OCI-LY3 (cell line): Measurements from ENCODE around the gene MGAT4B.

Experiments used
- H2AFZ ChIP-seq: fragments of 200-600, 300-600 bp; shearing (Covaris generic); 2 replicates; pipeline ENCODE4 v1.6.0; 2014; ENCODE audit warnings: antibody characterized with exemption, low read depth, low read length
- H3K27ac ChIP-seq: fragments of 200-600, 300-600 bp; sonication (generic); 2 replicates; pipeline ENCODE4 v1.5.1; 2014; ENCODE audit warnings: mild to moderate bottlenecking, low read length, moderate library complexity, mixed read lengths
- H3K27me3 ChIP-seq: fragments of 200-600, 300-600 bp; sonication (generic); 2 replicates; pipeline ENCODE4 v1.6.1; 2014; ENCODE audit warnings: low read depth, low read length, mixed read lengths
- H3K36me3 ChIP-seq: fragments of 200-600, 300-600 bp; sonication (generic); replicated peaks from 2 replicates; pipeline ENCODE3; 2014; ENCODE audit warnings: low read depth, low read length, mixed read lengths
- H3K4me1 ChIP-seq: fragments of 300-600, 200-600 bp; sonication (generic); 2 replicates; pipeline ENCODE4 v1.6.1; 2014; ENCODE audit warnings: low read length, mixed read lengths
- H3K4me2 ChIP-seq: fragments of 200-600, 300-600 bp; sonication (generic); 2 replicates; pipeline ENCODE4 v1.6.1; 2014; ENCODE audit warnings: low read length, mixed read lengths
- H3K4me3 ChIP-seq: fragments of 300-600, 200-600 bp; sonication (generic); 2 replicates; pipeline ENCODE4 v1.5.1; 2014; ENCODE audit warnings: antibody characterized with exemption, mild to moderate bottlenecking, low read length, moderate library complexity
- H3K79me2 ChIP-seq: fragments of 300-600, 200-600 bp; shearing (Covaris generic); 2 replicates; pipeline ENCODE4 v1.6.1; 2014; ENCODE audit warnings: mild to moderate bottlenecking, low read length, mixed read lengths
- H3K9ac ChIP-seq: fragments of 300-600, 200-600 bp; shearing (Covaris generic); 2 replicates; pipeline ENCODE4 v1.6.0; 2014; ENCODE audit warnings: mild to moderate bottlenecking, low read length, moderate library complexity
- H3K9me3 ChIP-seq: fragments of 200-600, 300-600 bp; shearing (Covaris generic); 2 replicates; pipeline ENCODE4 v1.6.1; 2014; ENCODE audit warnings: low read length, mixed read lengths; ENCODE audit not compliant: insufficient read depth
- H4K20me1 ChIP-seq: fragments of 200-600, 300-600 bp; sonication (generic); 2 replicates; pipeline ENCODE4 v1.6.1; 2016; ENCODE audit warnings: low read length, mixed read lengths; ENCODE audit not compliant: insufficient read depth
- EZH2phosphoT487 ChIP-seq: fragments of 200-600 bp; shearing (Covaris generic); IDR thresholded peaks from 2 replicates; pipeline ENCODE4 v1.6.1; 2018; ENCODE audit warnings: antibody characterized with exemption, mixed run types, low read depth
- TF ChIP-seq, protein P1 (sequence below): fragments of 200-600, 300-600 bp; sonication (generic); IDR thresholded peaks from 2 replicates; pipeline ENCODE4 v1.5.1; 2014; ENCODE audit warnings: antibody characterized with exemption, low read length, low read depth

MGAT4B gene

DNA sequence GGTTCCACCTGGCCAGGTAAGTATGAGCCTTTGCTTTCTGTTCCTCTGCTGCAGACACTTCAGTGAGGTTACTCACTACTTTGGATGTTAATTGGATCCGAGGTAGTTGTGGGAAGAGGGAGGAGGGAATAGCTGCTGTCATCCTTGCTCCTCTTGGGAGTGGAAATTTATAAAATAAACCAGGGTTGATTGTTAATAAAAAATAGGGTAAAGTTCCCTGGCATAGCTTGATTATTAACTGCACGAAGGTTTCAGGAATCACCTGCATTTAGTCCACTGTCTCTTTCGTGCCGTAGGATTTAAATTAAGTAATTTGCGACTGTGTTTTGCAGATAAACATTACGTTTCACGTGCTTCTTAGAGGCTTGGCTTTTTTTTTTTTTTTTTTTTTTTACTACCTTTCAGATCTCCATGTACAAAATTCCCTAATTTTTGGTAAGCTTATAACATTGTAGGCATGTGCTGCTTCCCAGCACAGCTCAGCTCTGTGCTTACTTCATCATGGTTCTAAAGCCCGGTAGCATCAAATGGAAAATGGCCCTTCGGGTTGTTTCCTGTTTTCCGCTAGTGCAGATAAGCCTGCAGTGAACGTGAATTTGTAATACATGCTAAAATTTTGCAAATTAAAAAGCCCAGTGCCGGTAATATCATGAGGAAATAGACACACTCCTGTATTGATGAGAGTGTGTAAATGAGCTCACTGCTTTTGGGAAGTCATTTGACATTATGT is 39.8 kb downstream of the MGAT4B start:
- no peak overlapping the region for H3K4me2 ChIP-seq
- peaks cover 43% of the 10 kb centered on the region for H4K20me1 ChIP-seq
- no peak overlapping the region for H3K27ac ChIP-seq
- TF ChIP-seq, protein P1, sequence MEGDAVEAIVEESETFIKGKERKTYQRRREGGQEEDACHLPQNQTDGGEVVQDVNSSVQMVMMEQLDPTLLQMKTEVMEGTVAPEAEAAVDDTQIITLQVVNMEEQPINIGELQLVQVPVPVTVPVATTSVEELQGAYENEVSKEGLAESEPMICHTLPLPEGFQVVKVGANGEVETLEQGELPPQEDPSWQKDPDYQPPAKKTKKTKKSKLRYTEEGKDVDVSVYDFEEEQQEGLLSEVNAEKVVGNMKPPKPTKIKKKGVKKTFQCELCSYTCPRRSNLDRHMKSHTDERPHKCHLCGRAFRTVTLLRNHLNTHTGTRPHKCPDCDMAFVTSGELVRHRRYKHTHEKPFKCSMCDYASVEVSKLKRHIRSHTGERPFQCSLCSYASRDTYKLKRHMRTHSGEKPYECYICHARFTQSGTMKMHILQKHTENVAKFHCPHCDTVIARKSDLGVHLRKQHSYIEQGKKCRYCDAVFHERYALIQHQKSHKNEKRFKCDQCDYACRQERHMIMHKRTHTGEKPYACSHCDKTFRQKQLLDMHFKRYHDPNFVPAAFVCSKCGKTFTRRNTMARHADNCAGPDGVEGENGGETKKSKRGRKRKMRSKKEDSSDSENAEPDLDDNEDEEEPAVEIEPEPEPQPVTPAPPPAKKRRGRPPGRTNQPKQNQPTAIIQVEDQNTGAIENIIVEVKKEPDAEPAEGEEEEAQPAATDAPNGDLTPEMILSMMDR = no peak
- no peak for TF ChIP-seq EZH2phosphoT487
- H3K9ac ChIP-seq = no peak overlapping the region
- H3K27me3 ChIP-seq = no peaks in the 10 kb centered on the region
- peaks cover 59% of the 10 kb centered on the region for H3K79me2 ChIP-seq
- no peak overlapping the region for H2AFZ ChIP-seq
- H3K4me1 ChIP-seq = peaks cover 17% of the 10 kb centered on the region
- no peaks in the 10 kb centered on the region for H3K9me3 ChIP-seq
- H3K4me3 ChIP-seq = no peak overlapping the region
- H3K36me3 ChIP-seq = peaks cover 53% of the 10 kb centered on the region

DNA sequence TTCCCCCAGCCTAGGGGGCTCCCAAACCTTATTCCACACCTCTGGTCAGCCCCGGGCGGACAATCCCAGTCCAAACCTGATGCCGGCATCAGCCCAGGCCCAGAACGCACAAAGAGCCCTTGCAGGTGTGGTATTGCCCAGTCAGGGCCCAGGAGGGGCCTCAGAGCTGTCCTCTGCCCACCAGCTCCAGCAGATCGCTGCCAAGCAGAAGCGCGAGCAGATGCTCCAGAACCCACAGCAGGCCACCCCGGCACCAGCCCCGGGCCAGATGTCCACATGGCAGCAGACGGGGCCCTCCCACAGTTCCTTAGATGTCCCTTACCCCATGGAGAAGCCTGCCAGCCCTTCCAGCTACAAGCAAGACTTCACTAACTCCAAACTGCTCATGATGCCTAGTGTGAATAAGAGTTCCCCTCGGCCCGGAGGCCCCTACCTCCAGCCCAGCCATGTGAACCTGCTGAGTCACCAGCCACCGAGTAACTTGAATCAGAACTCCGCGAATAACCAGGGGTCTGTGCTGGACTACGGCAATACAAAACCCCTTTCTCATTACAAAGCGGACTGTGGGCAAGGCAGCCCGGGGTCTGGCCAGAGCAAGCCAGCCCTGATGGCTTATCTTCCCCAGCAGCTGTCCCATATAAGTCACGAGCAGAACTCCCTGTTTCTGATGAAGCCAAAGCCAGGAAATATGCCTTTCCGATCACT is 40.5 kb downstream of the MGAT4B start:
- peaks cover 46% of the 10 kb centered on the region for H3K36me3 ChIP-seq
- no peak overlapping the region for H2AFZ ChIP-seq
- peaks cover 24% of the 10 kb centered on the region for H3K4me1 ChIP-seq
- peaks cover 45% of the 10 kb centered on the region for H4K20me1 ChIP-seq
- H3K27me3 ChIP-seq = no peaks in the 10 kb centered on the region
- no peak overlapping the region for H3K4me3 ChIP-seq
- H3K79me2 ChIP-seq = peaks cover 66% of the 10 kb centered on the region
- no peak overlapping the region for H3K9ac ChIP-seq
- H3K4me2 ChIP-seq = no peak overlapping the region
- no peaks in the 10 kb centered on the region for H3K9me3 ChIP-seq
- H3K27ac ChIP-seq = no peak overlapping the region
- TF ChIP-seq, protein P1 = no peak
- no peak for TF ChIP-seq EZH2phosphoT487

DNA sequence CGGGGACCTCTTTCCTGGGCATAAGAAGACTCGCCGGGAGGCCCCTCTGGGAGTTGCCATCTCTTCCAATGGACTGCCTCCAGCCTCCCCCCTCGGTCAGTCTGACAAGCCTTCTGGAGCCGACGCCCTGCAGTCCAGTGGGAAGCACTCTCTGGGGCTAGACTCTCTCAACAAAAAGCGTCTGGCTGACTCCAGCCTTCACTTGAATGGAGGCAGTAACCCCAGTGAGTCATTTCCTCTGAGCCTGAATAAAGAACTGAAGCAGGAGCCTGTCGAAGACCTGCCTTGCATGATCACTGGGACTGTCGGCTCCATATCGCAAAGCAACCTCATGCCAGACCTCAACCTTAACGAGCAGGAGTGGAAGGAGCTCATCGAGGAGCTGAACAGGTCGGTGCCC is 41.3 kb downstream of the MGAT4B start:
- no peak overlapping the region for H2AFZ ChIP-seq
- H3K27me3 ChIP-seq = no peaks in the 10 kb centered on the region
- TF ChIP-seq, protein P1 = no peak
- no peak for TF ChIP-seq EZH2phosphoT487
- peaks cover 39% of the 10 kb centered on the region for H3K36me3 ChIP-seq
- H3K9ac ChIP-seq = no peak overlapping the region
- H3K4me3 ChIP-seq = no peak overlapping the region
- H3K9me3 ChIP-seq = no peaks in the 10 kb centered on the region
- H3K27ac ChIP-seq = no peak overlapping the region
- H3K4me1 ChIP-seq = peaks cover 31% of the 10 kb centered on the region
- H4K20me1 ChIP-seq = peaks cover 46% of the 10 kb centered on the region
- H3K79me2 ChIP-seq = peaks cover 73% of the 10 kb centered on the region
- no peak overlapping the region for H3K4me2 ChIP-seq

DNA sequence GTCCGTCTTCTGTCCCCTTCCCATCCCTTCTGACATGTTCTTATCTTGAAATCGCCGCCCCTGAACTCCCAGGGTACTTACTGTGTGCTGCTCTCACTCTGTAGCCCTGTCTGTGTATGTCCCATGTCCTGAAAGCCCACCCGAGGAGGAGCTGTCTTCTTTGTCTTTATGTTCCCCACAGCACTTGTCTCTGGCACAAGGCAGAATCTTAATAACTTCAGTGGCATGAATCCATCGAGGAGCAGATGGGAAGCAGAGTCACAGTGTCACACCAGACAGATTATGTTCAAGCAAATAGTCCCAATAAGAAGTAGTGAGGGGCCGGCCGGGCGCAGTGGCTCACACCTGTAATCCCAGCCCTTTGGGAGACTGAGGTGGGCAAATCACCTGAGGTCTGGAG is 42.6 kb downstream of the MGAT4B start:
- Histone ChIP-seq H2AFZ (no peak overlapping the region), H3K9me3 (no peaks in the 10 kb centered on the region), H3K4me3 (no peak overlapping the region), H3K36me3 (peaks cover 31% of the 10 kb centered on the region), H4K20me1 (peaks cover 55% of the 10 kb centered on the region), H3K9ac (no peak overlapping the region), H3K27me3 (no peaks in the 10 kb centered on the region), H3K79me2 (peaks cover 85% of the 10 kb centered on the region), H3K27ac (no peak overlapping the region), H3K4me1 (peaks cover 45% of the 10 kb centered on the region), H3K4me2 (no peak overlapping the region)
- no peak for TF ChIP-seq EZH2phosphoT487
- TF ChIP-seq, protein P1 = no peak
